ENCODE measurements around the gene GSTM1.

Gene GSTM1

GRCh38 chr1:109730666-109731065 lies 43.0 kb downstream of the GSTM1 start:
- DNase-seq (ENCODE audit: low spot score): no peak

DNA sequence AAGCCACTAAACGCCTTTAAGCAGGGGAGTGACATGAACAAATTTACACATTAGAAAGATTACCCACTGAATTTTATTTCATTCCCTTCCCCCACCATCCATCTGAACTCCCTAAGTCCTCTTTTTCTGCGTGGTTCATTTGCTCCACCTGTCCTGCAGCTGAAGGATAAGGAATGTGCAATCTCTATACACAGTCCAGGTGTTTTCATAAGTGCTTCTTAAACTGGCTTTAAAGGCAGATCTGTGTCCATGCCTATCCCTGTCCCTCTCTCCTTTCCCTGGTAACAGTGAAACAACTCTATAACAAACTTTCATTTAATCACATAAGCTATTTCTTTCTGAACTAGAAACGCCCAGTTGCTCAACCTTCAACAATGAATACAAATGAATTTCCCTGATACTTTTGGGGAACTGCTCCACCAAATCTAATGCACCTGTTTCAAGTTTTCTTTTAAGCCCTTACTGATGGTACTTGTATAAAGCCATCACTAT lies 44.8 kb downstream of the GSTM1 start:
- DNase-seq (ENCODE audit: low spot score): no peak

GRCh38 chr1:109733236-109733870 lies 45.7 kb downstream of the GSTM1 start:
- no peak for DNase-seq (ENCODE audit: low spot score)

DNA sequence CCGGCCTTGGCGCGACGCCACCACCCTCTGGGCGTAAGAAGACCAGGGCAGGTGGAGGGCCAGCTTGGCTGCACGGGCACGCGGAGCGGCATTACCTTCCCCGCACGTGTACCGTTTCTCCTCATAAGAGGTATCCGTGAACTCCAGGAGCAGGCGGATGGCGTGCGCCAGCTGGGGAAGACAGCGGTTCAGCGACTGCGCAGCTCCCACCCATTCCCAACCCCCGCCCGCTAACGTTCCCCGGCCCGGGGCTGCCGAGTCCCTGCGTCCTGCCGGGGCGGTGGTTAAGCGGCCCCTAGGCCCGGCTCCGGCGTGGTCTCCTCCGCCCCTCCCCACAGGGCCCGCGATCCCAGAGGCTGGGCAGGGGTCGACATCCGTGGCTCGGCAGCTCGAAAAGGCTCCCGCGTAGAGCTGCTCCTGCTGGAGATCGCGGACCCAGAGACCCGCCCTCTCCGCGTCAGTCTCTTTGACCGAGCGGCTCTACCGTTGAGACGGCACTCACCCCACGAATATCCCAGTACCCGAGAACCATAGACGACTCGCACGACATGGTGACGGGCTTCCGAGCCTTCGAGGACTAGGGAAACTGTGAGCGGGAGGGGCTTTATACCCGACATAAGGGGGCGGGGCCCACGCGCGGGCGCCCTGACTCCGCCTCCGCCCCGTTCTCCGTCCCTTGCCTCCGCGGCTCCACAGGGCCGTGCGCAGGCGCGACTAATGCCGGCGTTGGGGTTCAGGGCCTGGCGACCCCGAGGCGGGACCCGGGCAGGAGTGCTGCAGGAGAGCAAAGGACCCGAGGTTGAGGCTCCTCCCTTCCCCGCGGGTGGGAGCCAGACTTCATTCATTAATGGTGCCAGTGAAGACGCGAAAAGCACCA lies 52.4 kb downstream of the GSTM1 start:
- DNase-seq (ENCODE audit: low spot score): peak; percentile 40

DNA sequence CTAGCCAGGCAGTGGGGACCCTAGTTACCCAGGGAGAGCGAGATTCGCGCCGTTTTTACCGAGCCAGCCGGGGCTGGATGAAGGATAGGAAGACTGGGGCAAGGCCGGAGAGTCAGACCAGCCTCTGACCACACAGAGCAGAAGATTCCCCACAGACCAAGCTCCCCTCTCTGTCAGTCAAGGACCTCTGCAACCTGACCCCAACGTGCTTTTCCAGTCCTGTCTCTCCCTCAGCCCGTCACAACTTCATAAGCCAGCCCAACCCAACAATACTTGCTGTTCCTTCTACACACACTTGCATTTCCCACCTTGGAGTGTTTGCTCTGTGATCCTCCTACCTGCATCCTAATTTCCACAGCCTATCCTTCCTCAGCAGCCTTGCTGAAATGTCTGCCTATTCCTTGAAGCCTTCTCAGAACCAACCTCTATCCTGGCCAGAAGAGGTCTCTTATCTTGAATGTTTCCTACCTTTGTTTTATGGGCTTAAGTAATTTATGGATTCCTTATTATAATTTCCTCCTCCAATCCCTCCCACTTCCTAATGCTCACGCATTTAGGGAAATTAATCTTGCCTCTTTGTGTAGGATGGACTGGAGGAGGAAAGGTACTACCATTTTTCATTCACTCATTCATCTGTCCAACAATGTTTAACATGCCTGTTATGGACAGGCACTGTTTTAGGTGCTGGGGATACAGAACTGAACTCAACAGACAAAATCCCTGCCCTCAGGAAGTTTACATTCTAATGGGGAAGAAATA lies 53.2 kb downstream of the GSTM1 start, which contains the start of gene GSTM3:
GSTM3 (minus strand) TSS at position 424 of the 759 bp plus-strand sequence. CDS start 751 bp downstream, outside the sequence.
- DNase-seq (ENCODE audit: low spot score): no peak
